ENCODE results near the gene C22orf42.

C22orf42 gene

GRCh38 chr22:32132783-32133182, 26.3 kb downstream of the C22orf42 start:
- no peak for DNase-seq

DNA sequence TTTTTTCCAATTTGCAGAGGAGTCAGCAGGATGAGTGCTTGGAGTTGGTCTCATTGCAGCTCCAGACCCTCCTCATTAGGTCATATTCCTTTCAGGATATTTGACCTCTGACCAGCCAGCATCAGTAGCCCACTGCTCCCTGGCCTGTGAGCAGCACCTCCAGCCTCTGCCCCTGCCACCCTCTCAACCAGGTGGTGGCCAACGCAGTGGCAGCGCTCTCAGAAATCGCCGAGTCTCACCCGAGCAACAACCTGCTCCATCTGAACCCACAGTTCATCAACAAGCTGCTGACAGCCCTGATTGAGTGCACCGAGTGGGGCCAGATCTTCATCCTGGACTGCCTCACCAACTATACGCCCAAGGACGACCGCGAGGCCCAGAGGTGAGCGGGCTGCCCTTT, 27.0 kb downstream of the C22orf42 start:
- DNase-seq, result no peak

GRCh38 chr22:32130464-32130863, 28.6 kb downstream of the C22orf42 start:
- DNase-seq, result no peak

DNA sequence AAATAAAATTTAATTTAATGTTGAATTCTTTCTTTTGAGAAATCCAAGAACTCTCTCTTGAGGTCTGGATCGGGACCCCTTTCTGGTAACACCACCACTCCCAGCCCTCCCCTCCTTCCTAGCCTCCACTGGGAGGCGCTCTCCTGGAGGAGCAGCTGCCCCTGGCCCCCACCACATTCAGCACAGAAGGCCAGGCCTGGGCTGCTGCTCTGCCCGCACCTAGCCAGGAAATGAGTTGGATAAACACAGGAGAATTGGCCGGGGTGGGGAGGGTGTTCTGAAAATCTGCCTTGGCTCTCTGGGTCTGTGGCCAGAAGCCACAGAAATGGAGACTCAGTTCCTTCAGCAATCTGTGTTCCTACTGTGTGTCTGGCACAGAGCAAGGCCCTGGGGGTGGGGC, 31.2 kb downstream of the C22orf42 start:
- DNase-seq, result no peak

DNA sequence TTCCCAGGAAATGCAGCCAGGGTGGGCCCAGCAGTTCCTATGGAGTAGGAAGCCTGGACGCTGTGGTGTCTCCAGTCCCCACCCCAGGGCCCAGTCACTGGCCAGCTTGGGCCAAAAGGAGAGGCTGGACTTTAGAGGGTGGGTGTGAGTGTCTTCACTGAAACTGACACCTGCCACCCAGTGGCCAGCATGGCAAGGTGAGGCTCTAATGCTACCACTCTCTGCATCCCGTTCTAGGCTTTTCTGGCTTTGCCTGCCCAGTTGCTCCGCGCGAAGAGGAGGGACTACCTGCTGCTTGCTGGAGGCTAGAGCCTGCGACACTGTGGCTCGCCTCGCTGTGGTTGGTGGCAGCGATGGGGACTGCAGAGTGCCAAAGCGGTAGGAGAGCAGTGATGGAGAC, 35.4 kb downstream of the C22orf42 start:
- no peak for DNase-seq

- DNase-seq, result no peak
Observed at GRCh38 chr22:32122899-32123298, 36.2 kb downstream of the C22orf42 start.

DNA sequence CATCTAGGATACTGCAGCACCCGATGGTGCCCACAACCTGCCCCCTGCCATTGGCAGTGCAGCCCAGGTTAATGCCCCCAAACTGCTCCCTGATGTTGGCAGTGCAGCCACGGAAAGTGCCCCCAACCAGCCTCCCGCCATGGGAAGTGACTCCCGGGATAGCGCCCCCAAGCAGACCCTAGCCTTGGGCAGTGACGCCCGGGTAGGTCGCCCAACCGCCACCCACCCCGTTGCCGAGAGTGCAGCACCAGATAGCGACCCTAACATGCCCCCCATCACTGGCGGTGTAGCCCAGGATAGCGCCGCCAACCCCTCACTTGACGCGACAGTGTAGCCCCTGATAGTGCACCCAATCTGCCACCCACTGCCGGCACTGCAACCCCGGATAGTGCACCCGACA, 38.5 kb downstream of the C22orf42 start:
- no peak for DNase-seq

- DNase-seq, result no peak
Observed at GRCh38 chr22:32119568-32120235, 39.4 kb downstream of the C22orf42 start.

GRCh38 chr22:32112380-32112779, 46.7 kb downstream of the C22orf42 start:
- no peak for DNase-seq

GRCh38 chr22:32106930-32107329, 52.2 kb downstream of the C22orf42 start:
- DNase-seq, result no peak

DNA sequence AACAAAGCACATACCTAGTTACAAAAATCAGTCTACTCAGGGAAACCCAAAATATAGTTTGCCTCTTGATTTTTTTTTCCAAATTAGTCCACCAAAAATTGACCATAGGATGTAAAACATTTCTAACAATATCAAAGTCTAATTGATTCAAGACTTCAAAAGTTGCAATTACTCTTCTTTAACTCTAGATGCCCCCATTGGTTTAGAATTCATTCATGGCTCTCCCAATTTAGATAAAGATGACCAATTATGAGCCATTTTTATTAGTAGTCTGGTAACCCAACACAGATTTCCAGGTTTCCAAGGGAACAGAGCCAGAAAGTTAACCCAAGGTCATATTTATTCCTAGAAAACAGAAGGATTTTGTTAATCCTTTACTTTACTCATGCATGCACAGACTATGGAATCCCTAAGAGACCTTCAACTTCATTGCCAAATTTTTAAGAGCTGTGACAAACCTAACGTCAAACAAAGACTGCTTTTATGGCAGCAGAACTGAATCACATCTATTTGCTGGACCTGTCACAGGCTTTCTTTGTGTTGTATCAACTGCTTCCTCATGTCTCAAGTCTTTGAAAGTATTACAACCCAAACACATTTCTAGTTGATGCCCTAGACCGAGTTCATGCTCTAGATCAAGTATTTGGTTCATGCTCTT, 55.3 kb downstream of the C22orf42 start:
- no peak for DNase-seq

- no peak for DNase-seq
Observed at GRCh38 chr22:32100711-32101110, 58.4 kb downstream of the C22orf42 start.

All from DMS 273 treated with DMSO at 0.1 percent for 48 hours (cell line).